HCT116 (cell line): ENCODE results near the gene CDC45. TPM values are rescaled to one million over a fixed set of nuclear protein-coding genes. Genes with fewer than 3 reads are reported as not detected.

Experiments used
- ATAC-seq: fragments of 200-7000 bp; cut with Tn5 transposase; 2 replicates; pipeline ENCODE4 v1.9.1; 2020; ENCODE audit warnings: mild to moderate bottlenecking, moderate library complexity
- BruUV-seq: library from RNA; stranded (reverse); fragments of 400-500 nt; replicated peaks from 2 replicates; lab custom pipeline; 2021; lab: Mats Ljungman, UMichigan
- CTCF ChIA-PET: fragments of 300-600 bp; sonication (Branson Sonifier 250); formaldehyde crosslinking; loops from one replicate; lab custom pipeline; 2021; ENCODE audit warnings: antibody characterized with exemption; lab: Charles Lee
- POLR2A ChIA-PET: fragments of 300-600, 350-600 bp; sonication (Branson Sonifier 250); formaldehyde crosslinking; loops from one replicate; lab custom pipeline; 2021; ENCODE audit warnings: antibody characterized with exemption; lab: Charles Lee
- RAD21 ChIA-PET, 2 experiments: fragments of 300-600 bp; sonication (Branson Sonifier 250); formaldehyde crosslinking; loops; one replicate each; lab custom pipeline; 2023; ENCODE audit warnings: low total read pairs in 2 of 2; ENCODE audit not compliant: uncharacterized antibody in 2 of 2, unreplicated experiment in 2 of 2, low non-redundant PET in 1 of 2; lab: Charles Lee
- DNase-seq: peaks from one replicate; pipeline ENCODE4 v3.0.0-alpha.2; 2010; ENCODE audit warnings: low read depth, low spot score
- H2AFZ ChIP-seq: fragments of 200-600 bp; shearing (Covaris generic), sonication (generic); 2 replicates; pipeline ENCODE4 v1.6.1; 2017; ENCODE audit warnings: low read depth, mixed run types, mixed read lengths, antibody characterized with exemption, low read length; ENCODE audit not compliant: poor library complexity, severe bottlenecking
- H3K27ac ChIP-seq: 2 replicates; pipeline ENCODE4 v1.5.1; 2012; ENCODE audit warnings: low read depth, low read length
- H3K27me3 ChIP-seq: fragments of 200-600 bp; sonication (generic); 2 replicates; pipeline ENCODE4 v1.6.1; 2016; ENCODE audit warnings: mixed run types, low read length, mixed read lengths; ENCODE audit not compliant: insufficient read depth
- H3K36me3 ChIP-seq, 2 experiments: fragments of 200-500 bp in 1 of 2; fragments of 200-600 bp in 1 of 2; sonication (Bioruptor generic) in 1 of 2; sonication (generic) in 1 of 2; 2 replicates each; pipeline versions ENCODE4 v1.5.1 to v1.6.1; 2014 to 2016; ENCODE audit warnings: low read length in 2 of 2, inconsistent platforms in 1 of 2, mixed read lengths in 1 of 2, mixed run types in 1 of 2; ENCODE audit not compliant: insufficient read depth in 2 of 2, control insufficient read depth in 1 of 2
- H3K4me1 ChIP-seq, 2 experiments: fragments of 200-600 bp in 1 of 2; sonication (generic) in 1 of 2; 2 replicates each; pipeline versions ENCODE4 v1.5.1 to v1.6.1; 2012 to 2017; ENCODE audit warnings: low read length in 2 of 2, inconsistent platforms in 1 of 2, mild to moderate bottlenecking in 1 of 2, mixed read lengths in 1 of 2, mixed run types in 1 of 2, moderate library complexity in 1 of 2; ENCODE audit not compliant: insufficient read depth in 2 of 2, control insufficient read depth in 1 of 2
- H3K4me2 ChIP-seq: fragments of 200-600 bp; sonication (generic); 2 replicates; pipeline ENCODE4 v1.6.1; 2017; ENCODE audit warnings: mixed run types, low read length, mixed read lengths
- H3K4me3 ChIP-seq, 2 experiments: fragments of 200-600 bp in 1 of 2; sonication (generic) in 1 of 2; replicated peaks in 1 of 2; 2 replicates each; pipeline ENCODE4 v1.5.1; 2011 to 2016; ENCODE audit warnings: low read length in 2 of 2, control low read depth in 1 of 2, low read depth in 1 of 2, mild to moderate bottlenecking in 1 of 2, mixed read lengths in 1 of 2, mixed run types in 1 of 2
- H3K79me2 ChIP-seq: fragments of 200-600 bp; sonication (generic); 2 replicates; pipeline ENCODE4 v1.6.1; 2017; ENCODE audit warnings: mild to moderate bottlenecking, mixed run types, low read length, moderate library complexity, mixed read lengths; ENCODE audit not compliant: insufficient read depth
- H3K9ac ChIP-seq: fragments of 200-600 bp; sonication (generic); 2 replicates; pipeline ENCODE4 v1.6.1; 2016; ENCODE audit warnings: low read length, mixed read lengths
- H3K9me2 ChIP-seq: fragments of 200-600 bp; sonication (generic), shearing (Covaris generic); 2 replicates; pipeline ENCODE4 v1.6.1; 2017; ENCODE audit warnings: mixed run types, mild to moderate bottlenecking, moderate library complexity; ENCODE audit not compliant: insufficient read depth
- H3K9me3 ChIP-seq, 2 experiments: fragments of 200-500 bp in 1 of 2; fragments of 200-600 bp in 1 of 2; sonication (Bioruptor generic) in 1 of 2; sonication (generic) in 1 of 2; 2 replicates each; pipeline ENCODE4 v1.6.1; 2014 to 2017; ENCODE audit warnings: low read length in 2 of 2, mixed read lengths in 2 of 2, inconsistent platforms in 1 of 2, low read depth in 1 of 2, mild to moderate bottlenecking in 1 of 2, mixed run types in 1 of 2, moderate library complexity in 1 of 2; ENCODE audit not compliant: control insufficient read depth in 1 of 2, insufficient read depth in 1 of 2
- H4K20me1 ChIP-seq: fragments of 200-600 bp; sonication (generic), shearing (Covaris generic); 2 replicates; pipeline ENCODE4 v1.6.1; 2017; ENCODE audit warnings: mixed run types, mild to moderate bottlenecking, moderate library complexity; ENCODE audit not compliant: insufficient read depth
- ELF1 ChIP-seq: IDR thresholded peaks from 2 replicates; pipeline ENCODE4 v1.6.1; 2012; ENCODE audit warnings: low read depth, borderline replicate concordance
- EZH2phosphoT487 ChIP-seq: fragments of 200-600 bp; IDR thresholded peaks from 2 replicates; pipeline ENCODE4 v1.6.1; 2018; ENCODE audit warnings: antibody characterized with exemption, borderline replicate concordance
- FOSL1 ChIP-seq: IDR thresholded peaks from 2 replicates; pipeline ENCODE4 v1.6.1; 2012; ENCODE audit warnings: low read depth
- JUND ChIP-seq: IDR thresholded peaks from 2 replicates; pipeline ENCODE4 v1.6.1; 2012
- POLR2A ChIP-seq: IDR thresholded peaks from 2 replicates; pipeline ENCODE4 v1.7.0; 2011; ENCODE audit warnings: borderline replicate concordance; ENCODE audit not compliant: insufficient read depth, insufficient read length; ENCODE audit errors: extremely low read depth
- POLR2AphosphoS5 ChIP-seq: IDR thresholded peaks from 2 replicates; pipeline ENCODE4 v1.6.1; 2011; ENCODE audit warnings: mild to moderate bottlenecking, low read depth, low read length, moderate library complexity
- REST ChIP-seq: IDR thresholded peaks from 2 replicates; pipeline ENCODE4 v1.6.1; 2012; ENCODE audit warnings: low read depth
- SIN3A ChIP-seq: IDR thresholded peaks from 2 replicates; pipeline ENCODE4 v1.6.1; 2012; ENCODE audit warnings: low read depth
- SP1 ChIP-seq: IDR thresholded peaks from 2 replicates; pipeline ENCODE4 v1.6.1; 2012; ENCODE audit warnings: low read depth
- SRF ChIP-seq: IDR thresholded peaks from 2 replicates; pipeline ENCODE4 v1.6.1; 2012; ENCODE audit warnings: low read depth
- ZFX ChIP-seq: fragments of 450-650 bp; IDR thresholded peaks from 2 replicates; pipeline ENCODE4 v1.6.1; 2017
- ZNF274 ChIP-seq: fragments of 200-500 bp; sonication (Bioruptor generic); IDR thresholded peaks from 2 replicates; pipeline ENCODE4 v1.6.1; 2014; ENCODE audit warnings: mild to moderate bottlenecking, low read depth, low read length, inconsistent platforms
- intact Hi-C: fragments of 100-400 bp; cut with micrococcal nuclease; formaldehyde crosslinking; loops from 2 replicates; pipeline ENCODE4 v1.10.0; 2022
- total RNA-seq: library from RNA; stranded (reverse); gene quantifications from one replicate; pipeline ENCODE4 v1.2.1, GENCODE V29; 2021; ENCODE audit not compliant: unreplicated experiment
- TF ChIP-seq, protein P1 (sequence below): IDR thresholded peaks from 2 replicates; pipeline ENCODE4 v1.6.1; 2012

The CDC45 gene
- total RNA-seq, 1 experiment from 2014 or later, result 43.4 TPM

DNA sequence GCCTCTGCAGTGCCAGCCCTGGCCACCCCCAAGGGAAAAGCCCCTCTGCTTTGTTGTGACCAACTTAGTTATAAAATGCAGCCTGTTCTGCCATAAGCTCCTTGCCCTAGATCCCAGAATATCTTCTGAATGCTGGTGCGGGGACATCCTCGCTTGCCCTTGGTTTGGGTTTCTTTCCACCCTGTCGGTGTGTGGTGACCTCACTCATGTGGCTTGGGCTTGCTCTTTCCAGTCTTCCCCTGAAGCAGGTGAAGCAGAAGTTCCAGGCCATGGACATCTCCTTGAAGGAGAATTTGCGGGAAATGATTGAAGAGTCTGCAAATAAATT lies 27.8 kb downstream of the CDC45 start:
- Histone ChIP-seq H3K79me2 (no peaks in the 10 kb centered on the region), H3K4me2 (no peak overlapping the region), H3K9me3 (no peaks in the 10 kb centered on the region), H3K27me3 (no peaks in the 10 kb centered on the region), H2AFZ (no peak overlapping the region), H3K27ac (no peak overlapping the region), H3K36me3 (peaks cover 3 to 15% of the 10 kb centered on the region in 2 experiments; a peak in 3 of 4 replicates), H3K4me1 (no peaks in the 10 kb centered on the region), H3K9ac (no peak overlapping the region), H3K4me3 (no peak overlapping the region), H3K9me2 (no peaks in the 10 kb centered on the region), H4K20me1 (no peaks in the 10 kb centered on the region)
- ChIA-PET CTCF (no interaction called here), POLR2A (no interaction called here), RAD21 (no interaction called here)
- intact Hi-C loops, result no loop called here
- BruUV-seq, result no TSS peak
- ATAC-seq, result no peak
- TF ChIP-seq REST (no peak), EZH2phosphoT487 (no peak), SRF (no peak), FOSL1 (no peak)
- no peak for DNase-seq

GRCh38 chr22:19508024-19508776 lies 28.5 kb downstream of the CDC45 start:
- H3K36me3 ChIP-seq, result peaks cover 3 to 21% of the 10 kb centered on the region in 2 experiments; a peak in 3 of 4 replicates
- intact Hi-C loops, result no loop called here
- ChIA-PET POLR2A (no interaction called here), CTCF (no interaction called here), RAD21 (no interaction called here)
- H3K27me3 ChIP-seq, result no peaks in the 10 kb centered on the region
- H3K4me1 ChIP-seq, result no peaks in the 10 kb centered on the region
- DNase-seq (no peak), ATAC-seq (no peak)
- BruUV-seq, result no TSS peak
- no peaks in the 10 kb centered on the region for H4K20me1 ChIP-seq
- H3K9me2 ChIP-seq, result no peaks in the 10 kb centered on the region
- H3K4me2 ChIP-seq, result no peak overlapping the region
- no peak overlapping the region for H3K4me3 ChIP-seq
- H3K79me2 ChIP-seq, result no peaks in the 10 kb centered on the region
- no peak overlapping the region for H2AFZ ChIP-seq
- no peak overlapping the region for H3K9ac ChIP-seq
- H3K27ac ChIP-seq, result no peak overlapping the region
- H3K9me3 ChIP-seq, result no peaks in the 10 kb centered on the region
- TF ChIP-seq POLR2A, result no peak
- no peak for TF ChIP-seq REST
- no peak for TF ChIP-seq POLR2AphosphoS5
- TF ChIP-seq, protein P1, sequence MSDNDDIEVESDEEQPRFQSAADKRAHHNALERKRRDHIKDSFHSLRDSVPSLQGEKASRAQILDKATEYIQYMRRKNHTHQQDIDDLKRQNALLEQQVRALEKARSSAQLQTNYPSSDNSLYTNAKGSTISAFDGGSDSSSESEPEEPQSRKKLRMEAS, result no peak
- no peak for TF ChIP-seq FOSL1
- TF ChIP-seq ELF1, result no peak
- TF ChIP-seq SIN3A, result no peak
- TF ChIP-seq ZFX, result no peak
- no peak for TF ChIP-seq ZNF274
- no peak for TF ChIP-seq SP1
- TF ChIP-seq JUND, result no peak
